ENCODE results near the gene RNF43.

The RNF43 gene

DNA sequence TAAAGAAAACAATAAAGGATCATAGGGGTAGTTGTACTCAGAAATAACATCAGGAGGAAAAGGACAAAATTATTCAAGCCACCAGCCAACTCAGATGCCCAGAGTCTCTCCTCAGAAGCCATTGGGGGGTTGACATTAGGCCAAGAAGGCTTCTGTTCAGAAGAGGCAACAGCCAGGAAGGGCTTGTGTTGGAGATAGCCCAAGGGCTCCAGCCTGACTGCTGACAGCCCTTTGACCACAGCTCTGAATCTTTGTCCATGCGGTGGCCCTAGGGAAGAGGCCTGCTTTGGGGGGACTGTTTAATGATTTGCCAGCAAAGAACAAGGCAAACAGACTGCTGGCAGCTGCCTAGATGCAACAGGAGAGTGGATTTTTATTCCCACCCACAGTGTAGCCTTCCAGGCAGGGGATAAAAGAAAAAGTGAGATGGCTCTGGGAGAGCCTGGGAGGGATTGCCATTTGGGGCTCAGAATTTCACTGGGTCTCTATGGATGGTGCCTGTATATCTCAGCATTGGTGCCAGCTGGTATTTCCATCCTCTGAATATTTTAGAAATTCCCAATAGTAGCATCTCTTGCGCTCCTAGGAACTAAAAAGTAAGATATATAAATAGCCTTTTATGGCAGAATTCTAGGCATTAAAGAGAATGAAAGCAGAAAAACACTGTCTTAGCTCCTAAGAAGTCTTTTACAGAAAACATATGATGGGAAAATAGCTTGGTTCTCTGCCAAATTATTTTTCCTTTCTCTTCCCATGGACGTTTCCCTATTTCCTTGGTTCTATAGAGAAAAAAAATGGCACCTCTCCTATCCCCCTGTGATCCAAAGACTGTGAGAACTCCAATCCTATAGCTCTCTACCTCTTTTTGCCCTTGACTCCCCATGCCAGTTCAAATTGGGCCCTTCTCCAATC is 36.0 kb downstream of the RNF43 start:
- DNase-seq (ENCODE audit: low spot score): no peak

DNA sequence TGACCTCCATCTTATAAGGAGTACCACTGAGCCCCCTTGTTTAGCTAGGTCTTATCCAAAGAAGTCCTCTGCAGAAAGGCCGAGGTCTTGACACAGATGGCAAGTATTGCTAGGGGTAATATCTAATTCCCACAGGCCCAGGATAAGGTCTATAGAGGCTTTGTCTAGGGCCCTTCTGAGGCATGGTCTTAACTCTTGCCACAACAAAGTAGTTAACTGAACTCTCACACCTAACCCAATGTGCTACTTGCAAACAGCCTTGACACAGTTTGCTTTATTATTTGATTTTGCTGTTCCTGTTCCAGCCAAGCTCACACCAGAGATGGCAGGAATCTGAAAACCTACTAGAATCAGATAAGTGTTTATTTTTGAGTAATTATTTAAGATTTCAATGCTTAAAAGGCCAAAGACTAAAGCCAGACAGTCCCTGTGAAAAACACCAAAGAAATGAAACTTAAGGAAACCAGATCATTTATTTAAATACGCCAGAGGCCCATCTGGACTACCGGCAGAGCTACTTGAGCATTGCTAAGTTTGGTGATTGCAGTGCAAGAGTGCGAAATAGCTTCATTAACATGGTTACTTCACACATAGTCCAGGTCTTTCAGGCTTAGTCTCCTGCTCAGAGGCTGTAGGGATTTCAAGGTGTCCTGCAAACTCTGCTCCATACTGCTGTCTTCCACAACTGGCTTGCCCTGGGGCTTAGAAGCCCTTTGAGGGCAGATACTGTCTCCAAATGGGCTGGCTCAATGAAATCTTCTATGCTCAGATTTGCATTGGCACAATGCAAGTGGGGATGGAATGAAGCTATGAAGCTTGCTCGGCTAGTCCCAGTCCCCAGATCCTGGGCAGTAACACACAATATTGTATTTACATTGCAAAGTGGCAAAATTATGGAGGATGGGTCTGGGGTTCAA is 36.9 kb downstream of the RNF43 start:
- no peak for DNase-seq (ENCODE audit: low spot score)

DNA sequence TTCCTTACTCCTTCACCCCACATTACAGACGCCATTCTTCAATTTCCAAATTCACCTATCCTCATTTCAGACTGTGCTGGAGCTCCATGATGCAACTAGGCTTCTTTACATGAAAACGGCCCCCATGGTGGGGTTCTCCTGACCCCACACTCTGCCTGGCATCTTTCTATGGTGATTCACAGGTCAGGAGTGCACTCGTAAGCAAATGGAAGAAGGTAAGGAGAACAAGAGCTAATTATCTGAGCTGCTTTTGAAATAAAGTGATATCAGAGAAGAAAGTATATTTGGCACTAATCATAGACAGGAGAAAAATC is 37.9 kb downstream of the RNF43 start:
- DNase-seq (ENCODE audit: low spot score): no peak

DNA sequence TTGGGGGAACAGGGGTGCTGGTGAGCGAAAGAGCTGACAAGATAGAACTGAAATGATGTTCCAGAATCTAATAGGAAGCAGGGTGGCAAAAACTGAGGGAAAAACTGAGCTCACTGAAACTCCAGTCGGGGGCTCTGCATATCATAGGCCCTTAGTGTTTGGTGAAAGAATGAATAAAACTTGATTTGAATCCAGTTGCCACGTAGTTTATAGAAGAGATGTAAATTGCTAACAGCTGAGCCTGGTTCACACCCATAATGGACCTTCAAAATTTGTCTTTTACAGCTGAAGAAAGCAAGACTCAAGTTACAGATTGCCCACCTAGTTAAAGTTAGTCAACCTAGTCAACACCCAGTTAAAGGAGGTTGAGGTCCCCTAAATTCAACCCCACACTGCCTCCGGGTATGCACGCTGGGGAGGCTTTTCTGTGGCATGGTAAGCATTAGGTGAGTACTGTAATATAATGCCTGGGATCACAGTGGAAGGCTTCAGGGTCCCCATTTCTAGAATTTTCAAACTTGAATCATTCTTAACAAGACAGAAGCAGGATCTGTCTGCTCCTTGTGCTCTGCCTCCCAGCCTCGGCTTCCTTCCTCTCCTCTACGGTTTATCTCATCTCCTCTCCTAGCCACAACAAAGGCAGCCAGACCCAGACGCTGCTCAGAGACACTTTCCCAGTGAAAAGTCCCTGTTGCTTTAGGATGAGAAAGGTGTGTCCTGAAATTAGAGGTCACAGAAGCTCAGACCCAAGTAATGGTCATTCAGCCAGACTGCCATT is 38.4 kb downstream of the RNF43 start:
- DNase-seq (ENCODE audit: low spot score): no peak

DNA sequence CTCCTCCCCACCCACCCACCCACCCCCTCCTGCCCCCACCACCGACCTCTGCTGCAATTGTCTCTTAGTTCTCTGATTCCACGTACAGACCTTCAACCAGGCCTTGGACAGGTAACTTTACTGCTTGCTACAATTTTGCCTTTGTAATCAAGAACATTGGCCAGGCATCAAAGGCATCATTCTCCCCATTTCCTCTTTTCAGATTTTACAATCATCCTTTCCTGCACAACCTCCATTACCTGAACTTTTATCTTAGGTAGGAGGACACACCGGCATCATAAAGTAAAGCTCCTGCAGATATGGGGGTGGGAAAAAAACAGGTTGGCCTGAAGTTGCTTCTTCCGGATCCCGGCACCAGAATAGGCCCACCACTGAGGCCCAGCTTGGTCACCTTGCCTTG is 39.7 kb downstream of the RNF43 start:
- DNase-seq (ENCODE audit: low spot score): no peak

DNA sequence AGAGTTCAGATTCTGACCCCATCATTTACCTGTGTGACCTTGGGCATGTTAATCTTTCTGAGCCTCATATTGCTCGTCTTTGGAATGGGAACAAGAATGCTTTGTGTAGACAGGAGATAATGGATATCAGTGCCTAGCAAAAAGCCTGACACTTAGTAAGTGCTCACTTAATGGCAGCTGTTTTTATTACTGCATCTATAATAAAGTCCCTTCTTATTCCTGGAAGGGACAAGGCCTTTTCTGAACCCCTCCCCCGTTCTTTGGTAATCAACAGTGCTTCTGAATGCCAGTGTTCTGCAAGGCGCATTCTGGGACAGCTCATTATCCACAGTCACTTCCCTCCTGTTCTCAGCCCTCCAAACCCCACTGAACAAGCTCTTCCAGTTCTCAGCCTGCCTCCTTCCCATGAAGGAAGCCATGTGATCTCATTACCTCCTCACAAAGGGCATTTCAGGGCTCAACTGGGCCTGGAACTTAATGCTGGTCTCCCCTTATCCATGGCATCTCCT is 40.2 kb downstream of the RNF43 start:
- peak; percentile 27 for DNase-seq (ENCODE audit: low spot score)

DNA sequence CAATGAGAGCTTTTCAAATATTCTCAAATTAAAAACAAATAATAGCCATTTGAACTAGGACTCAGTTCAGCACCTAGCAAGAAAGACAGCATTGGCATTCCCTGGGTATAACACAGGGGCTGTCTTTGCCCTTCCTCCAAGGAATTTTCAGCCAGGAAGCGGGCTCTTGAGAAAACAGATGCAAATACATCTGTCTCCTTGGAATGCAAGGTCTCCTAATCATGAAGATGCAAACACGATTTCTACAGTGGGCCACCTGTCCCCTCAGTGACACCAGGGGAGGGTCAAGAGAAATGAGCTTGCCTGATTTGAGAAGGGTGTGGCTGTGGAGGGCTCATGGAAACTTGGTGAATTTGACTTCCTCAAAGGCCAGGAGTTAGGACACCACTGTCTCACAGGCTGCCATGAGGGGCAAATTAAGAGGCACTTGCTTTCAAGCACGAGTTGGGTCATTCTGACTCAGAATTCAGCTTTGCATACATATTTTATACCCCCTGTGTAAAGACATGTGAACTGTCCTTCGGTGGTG is 40.8 kb downstream of the RNF43 start:
- DNase-seq (ENCODE audit: low spot score): no peak

DNA sequence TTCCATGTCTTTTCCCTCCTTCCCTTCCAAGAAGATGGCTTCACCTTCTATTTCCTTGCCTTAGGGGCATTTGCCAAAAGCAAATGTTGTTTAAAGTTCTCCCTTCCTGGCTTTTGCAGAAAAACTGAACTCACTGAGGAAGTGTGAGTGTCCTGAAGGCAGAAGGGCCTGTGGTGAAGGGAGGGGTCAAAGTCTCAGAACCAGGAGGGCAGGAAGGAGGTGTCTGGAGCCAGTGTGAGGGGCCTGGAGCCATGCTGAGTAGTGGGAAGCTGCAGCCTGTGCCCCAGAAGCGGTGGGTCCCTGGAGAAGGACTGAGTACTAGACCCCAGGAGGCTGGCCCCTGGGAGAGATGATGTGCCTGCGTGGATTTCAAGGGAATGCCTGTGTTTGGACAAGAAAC is 41.5 kb downstream of the RNF43 start:
- no peak for DNase-seq (ENCODE audit: low spot score)

DNA sequence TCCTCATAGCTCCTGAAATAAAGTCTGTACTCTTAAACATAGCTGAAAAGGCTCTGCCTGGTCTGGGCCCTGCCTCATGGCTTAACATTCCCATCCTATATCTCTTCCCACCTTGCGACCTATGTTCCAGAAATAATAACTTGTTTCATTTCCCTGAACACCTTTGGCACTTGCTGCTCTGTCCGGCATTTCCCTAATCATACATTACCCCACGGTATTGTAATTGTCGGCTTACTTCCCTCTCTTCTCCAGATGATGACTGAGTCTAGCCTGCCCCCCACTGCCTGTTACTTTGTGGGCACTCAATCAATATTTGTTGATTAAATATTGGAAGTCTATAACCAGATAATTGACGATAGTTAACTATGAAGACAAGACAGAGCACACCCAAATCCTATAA is 42.1 kb downstream of the RNF43 start:
- DNase-seq (ENCODE audit: low spot score): no peak

DNA sequence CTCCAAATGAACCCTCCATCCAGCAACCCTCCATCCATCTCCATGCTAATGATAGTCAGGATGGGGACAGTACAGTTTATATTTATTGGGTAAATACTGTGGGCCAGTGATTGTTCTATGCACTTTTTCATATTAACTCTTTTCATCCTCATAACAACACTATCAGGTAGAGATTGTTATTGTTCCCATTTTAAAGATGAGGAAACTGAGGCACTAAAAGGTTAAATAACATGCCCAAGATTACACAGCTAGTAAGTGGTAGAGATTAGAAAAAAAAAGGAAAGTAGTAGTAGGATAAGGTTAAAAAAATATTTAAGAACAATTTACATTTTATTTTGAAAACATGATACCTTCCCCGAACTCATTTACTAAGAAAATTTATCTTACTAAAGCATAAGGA is 43.4 kb downstream of the RNF43 start:
- no peak for DNase-seq (ENCODE audit: low spot score)

DNA sequence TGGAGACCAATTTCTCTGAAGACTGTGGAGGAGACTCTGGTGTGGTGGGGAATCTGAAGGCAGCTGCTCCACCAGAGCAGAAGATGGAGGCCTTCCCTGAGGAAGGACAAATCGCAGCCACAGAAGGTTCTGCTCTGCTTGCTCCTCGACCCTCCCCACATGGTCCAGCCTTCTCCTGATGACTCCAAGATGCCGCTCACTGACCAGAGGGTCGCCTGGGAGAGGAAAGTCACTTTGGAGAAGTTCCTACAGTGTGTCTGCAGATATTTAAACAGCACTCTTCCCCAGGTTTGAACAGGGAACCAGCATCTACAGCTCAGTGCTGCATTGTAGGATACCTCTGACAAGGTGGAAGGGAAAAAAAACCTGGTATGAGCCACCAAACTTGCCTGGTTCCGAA is 44.3 kb downstream of the RNF43 start:
- DNase-seq (ENCODE audit: low spot score): no peak

DNA sequence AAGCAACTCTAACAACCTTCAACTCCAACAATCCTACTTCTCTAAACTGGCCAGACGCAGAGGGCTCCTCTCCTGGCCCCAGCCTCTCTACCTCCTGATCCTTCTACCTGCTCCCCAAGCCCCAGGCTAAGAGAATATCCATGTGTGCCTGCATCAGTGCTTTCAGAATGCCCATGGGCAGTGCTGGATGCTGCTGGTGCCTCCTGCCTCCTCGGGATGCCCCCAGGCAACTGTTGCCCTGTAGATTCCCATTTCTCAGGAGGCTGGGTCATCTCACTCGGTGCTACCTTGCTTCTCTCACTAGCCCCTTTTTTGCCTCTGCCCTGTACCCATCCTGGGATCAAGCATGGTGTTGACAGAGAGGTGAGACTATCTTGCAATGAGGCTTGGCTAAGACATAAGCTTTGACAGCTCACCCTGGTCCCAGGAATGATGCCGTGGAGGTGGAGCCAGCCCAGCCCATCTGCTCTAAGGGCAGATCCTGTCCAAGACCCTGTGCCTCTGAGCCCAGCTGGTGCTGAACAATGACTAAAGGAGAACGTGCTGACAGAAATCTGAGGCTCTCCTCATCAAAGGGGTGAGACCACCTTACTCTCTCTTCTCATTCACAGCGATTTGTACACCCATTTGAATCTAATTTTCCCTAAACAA is 45.9 kb downstream of the RNF43 start:
- no peak for DNase-seq (ENCODE audit: low spot score)

DNA sequence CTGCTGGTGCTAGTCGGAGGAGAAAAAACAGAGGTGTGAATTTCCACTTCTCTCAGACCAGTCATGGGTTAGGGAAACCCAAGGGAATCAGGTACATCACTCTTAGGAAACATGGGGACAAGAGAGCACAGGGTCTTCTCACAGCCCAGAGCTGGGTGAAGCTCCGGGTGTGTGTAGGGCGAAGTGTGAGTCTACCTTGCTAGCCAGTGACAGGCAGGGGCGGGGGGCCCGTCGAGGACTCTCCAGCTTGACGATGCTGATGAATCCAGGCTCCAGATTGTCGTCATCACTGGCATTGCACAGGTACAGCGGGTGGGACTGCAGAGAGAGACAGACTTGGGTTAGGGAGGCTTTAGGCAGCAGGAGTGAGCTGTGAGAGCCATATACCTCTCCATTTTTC is 46.6 kb downstream of the RNF43 start:
- no peak for DNase-seq (ENCODE audit: low spot score)

DNA sequence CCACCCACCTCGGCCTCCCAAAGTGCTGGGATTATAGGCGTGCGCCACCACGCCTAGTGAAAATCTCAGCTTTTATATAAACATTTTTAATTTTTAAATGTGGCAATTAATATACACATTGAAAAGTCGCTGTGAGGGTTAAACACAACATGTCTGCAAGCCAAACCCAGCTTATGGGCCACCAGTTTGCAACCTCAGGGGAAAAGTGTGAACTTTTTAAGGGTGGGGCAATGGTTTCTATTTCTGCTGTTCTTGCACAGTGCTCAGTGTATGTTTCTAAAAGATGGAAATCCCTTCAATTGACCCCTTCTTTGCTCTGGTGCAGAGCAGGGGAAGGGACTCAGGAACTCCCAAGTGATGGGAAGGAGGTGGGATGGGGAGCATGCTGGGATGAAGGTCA is 47.0 kb downstream of the RNF43 start:
- no peak for DNase-seq (ENCODE audit: low spot score)

DNA sequence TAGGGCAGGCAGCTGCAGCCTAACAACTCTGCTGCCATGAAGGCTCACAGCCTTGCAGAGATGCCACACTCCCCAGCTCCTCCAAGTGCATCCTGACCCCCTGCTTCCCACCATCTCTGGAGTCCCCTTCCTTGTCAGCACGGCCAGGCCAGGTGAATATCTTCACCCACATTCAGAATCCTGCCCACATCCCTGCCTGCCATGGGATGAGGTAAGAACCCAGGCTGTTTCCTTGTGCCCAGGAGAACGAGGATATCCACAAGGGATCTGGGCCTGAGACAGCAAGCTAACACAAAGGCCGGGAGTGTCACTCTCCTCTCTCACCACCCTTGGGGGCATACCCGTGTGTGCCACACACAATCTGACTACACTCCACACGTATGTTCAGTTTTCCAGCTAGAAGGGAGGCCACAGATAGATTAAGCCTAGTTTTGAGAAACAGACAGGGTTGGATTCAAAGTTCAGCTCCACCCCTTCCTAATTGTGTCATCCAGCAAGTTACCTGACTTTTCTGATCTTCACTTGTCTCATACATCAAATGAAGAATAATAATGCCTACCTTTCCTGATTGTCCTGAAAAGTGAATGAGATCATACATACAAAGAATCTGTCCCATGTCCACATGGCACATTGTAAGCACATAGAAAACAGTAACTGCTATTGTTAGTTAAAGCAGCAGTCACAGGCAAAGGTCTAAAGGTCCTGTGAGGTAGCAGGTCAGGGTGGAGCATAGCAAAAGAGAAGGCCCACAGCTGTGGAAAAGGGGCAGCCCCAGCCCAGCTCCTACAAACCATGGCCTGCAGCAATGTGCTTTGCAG is 47.9 kb downstream of the RNF43 start:
- DNase-seq (ENCODE audit: low spot score): no peak

DNA sequence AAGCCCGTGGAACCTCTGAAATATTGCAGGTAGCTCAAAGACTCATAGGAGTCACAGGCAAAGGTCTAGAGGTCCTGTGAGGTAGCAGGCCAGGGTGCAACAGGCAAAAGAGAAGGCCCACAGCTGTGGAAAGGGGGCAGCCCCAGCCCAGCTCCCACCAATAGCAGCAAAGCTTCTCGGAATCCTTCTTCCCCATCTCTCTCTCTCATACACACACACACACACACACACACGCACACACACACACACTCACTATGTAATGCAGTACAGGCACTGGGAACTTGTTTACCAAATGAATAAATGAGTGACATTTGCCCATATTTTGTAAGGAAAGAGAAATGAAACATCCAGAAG is 48.5 kb downstream of the RNF43 start:
- no peak for DNase-seq (ENCODE audit: low spot score)

Measured in hematopoietic multipotent progenitor cell treated with erythropoietin and hydrocortisone succinate and interleukin-3 and kit ligand, for 15 days (in vitro differentiated cells).